Measurements from ENCODE around the gene UBR2.

DNA sequence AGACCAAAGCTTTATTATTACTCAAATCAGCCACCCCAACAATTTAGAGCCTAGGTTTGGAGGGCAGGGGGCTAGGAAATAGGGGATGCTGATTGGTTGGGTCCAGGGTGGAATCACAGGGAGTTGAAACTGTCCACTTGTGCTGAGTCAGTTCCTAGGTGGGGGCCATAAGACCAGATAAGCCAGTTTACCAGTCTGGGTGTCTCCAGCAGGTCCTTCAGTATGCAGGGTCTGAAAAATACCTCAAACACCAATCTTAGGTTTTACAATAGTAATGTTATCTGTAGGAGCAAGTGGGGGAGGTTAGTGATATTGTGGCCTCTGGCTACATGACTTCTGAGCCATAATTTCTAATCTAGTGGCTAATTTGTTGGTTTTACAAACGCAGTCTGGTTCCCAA lies 63.2 kb downstream of the UBR2 start:
- TF ChIP-seq EZH2 (IDR thresholded peaks at IDR 0.05; ENCODE audit: borderline replicate concordance, low read length) = no peak
- TF ChIP-seq, protein P1, sequence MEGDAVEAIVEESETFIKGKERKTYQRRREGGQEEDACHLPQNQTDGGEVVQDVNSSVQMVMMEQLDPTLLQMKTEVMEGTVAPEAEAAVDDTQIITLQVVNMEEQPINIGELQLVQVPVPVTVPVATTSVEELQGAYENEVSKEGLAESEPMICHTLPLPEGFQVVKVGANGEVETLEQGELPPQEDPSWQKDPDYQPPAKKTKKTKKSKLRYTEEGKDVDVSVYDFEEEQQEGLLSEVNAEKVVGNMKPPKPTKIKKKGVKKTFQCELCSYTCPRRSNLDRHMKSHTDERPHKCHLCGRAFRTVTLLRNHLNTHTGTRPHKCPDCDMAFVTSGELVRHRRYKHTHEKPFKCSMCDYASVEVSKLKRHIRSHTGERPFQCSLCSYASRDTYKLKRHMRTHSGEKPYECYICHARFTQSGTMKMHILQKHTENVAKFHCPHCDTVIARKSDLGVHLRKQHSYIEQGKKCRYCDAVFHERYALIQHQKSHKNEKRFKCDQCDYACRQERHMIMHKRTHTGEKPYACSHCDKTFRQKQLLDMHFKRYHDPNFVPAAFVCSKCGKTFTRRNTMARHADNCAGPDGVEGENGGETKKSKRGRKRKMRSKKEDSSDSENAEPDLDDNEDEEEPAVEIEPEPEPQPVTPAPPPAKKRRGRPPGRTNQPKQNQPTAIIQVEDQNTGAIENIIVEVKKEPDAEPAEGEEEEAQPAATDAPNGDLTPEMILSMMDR (conservative IDR thresholded peaks at IDR 0.05 in 1 of 2, IDR thresholded peaks at IDR 0.05 in 1 of 2; ENCODE audit: extremely low read depth in 1 of 2, insufficient read depth in 1 of 2, low read depth in 1 of 2, low read length in 2 of 2) = no peak
